ENCODE results near the gene G0S2. TPM values are rescaled to one million over a fixed set of nuclear protein-coding genes. Genes with fewer than 3 reads are reported as not detected.
A peak's percentile ranks its signal among the peaks of the same experiment; 100 is the strongest.

Gene G0S2
- total and polyA plus RNA-seq, 2 experiments from 2014 or later: 3.2 to 8.2 TPM

- no peak overlapping the region; the same call in 1 of the 2 replicates for H3K27ac ChIP-seq (ENCODE audit: low read depth)
- no peak overlapping the region for H3K27ac Mint-ChIP-seq
- H4K20me1 ChIP-seq (replicated peaks; ENCODE audit: insufficient read depth): no peaks in the 10 kb centered on the region
- ATAC-seq: no peak
- no peaks in the 10 kb centered on the region for H3K79me2 ChIP-seq (replicated peaks; ENCODE audit: insufficient read depth)
- H3K36me3 Mint-ChIP-seq (ENCODE audit: low read depth): no peaks in the 10 kb centered on the region
- peaks cover 59% of the 10 kb centered on the region for H3K27me3 ChIP-seq (ENCODE audit: insufficient read depth)
- peaks cover 17% of the 10 kb centered on the region; the same call in 1 of the 2 replicates for H3K9me2 ChIP-seq (ENCODE audit: insufficient read depth)
- H3K4me1 Mint-ChIP-seq: peaks cover 25% of the 10 kb centered on the region
- H3F3A ChIP-seq (replicated peaks; ENCODE audit: low read depth): no peaks in the 10 kb centered on the region
- peak overlapping the region; percentile 43; the same call in 1 of the 2 replicates for H3K4me2 ChIP-seq
- no peak overlapping the region for H3K4me3 Mint-ChIP-seq
- no peak overlapping the region for H3K4me3 ChIP-seq
- H3K4me1 ChIP-seq (ENCODE audit: insufficient read depth): peaks cover 19% of the 10 kb centered on the region
- peak overlapping the region; percentile 10; the same call in 1 of the 2 replicates for H2AFZ ChIP-seq
- no peaks in the 10 kb centered on the region; the same call in 2 of the 3 replicates for H3K9me3 Mint-ChIP-seq
- H3K36me3 ChIP-seq (ENCODE audit: insufficient read depth): no peaks in the 10 kb centered on the region
- TF ChIP-seq STAT1 (IDR thresholded peaks at IDR 0.05; ENCODE audit: unreplicated experiment) (no peak), ZNF462 (CRISPR knock-in tag; IDR thresholded peaks at IDR 0.05) (no peak), JUNB (IDR thresholded peaks at IDR 0.05; ENCODE audit: unreplicated experiment) (no peak), ETS1 (IDR thresholded peaks at IDR 0.05) (no peak), POLR2AphosphoS5 (IDR thresholded peaks at IDR 0.05; ENCODE audit: low read depth) (no peak), NANOG (IDR thresholded peaks at IDR 0.05; ENCODE audit: borderline replicate concordance) (no peak), ZNF114 (CRISPR knock-in tag; IDR thresholded peaks at IDR 0.05) (no peak), EZH2phosphoT487 (IDR thresholded peaks at IDR 0.05; ENCODE audit: unreplicated experiment) (no peak), CREB1 (CRISPR knock-in tag; IDR thresholded peaks at IDR 0.05; ENCODE audit: low read depth) (no peak), REST (IDR thresholded peaks at IDR 0.05; ENCODE audit: unreplicated experiment) (no peak), ZNF331 (CRISPR knock-in tag; IDR thresholded peaks at IDR 0.05; ENCODE audit: low read depth) (no peak), EZH2 (IDR thresholded peaks at IDR 0.05; ENCODE audit: low read depth, unreplicated experiment) (no peak), CTCF (conservative IDR thresholded peaks at IDR 0.05; ENCODE audit: low read depth in 2 of 2) (no peak)
- peaks cover 45% of the 10 kb centered on the region for H3K27me3 Mint-ChIP-seq (ENCODE audit: insufficient read depth, low read depth, poor library complexity)
- no peak for DNase-seq (ENCODE audit: low spot score)
Measured at GRCh38 chr1:209672705-209673630, 2.2 kb upstream of the G0S2 start.
